Mesenchymal stem cell (in vitro differentiated cells and primary cell): ENCODE results near the gene KBTBD12. TPM values are rescaled to one million over a fixed set of nuclear protein-coding genes. Genes with fewer than 3 reads are reported as not detected.

Experiments used
- DNase-seq: peaks from one replicate; pipeline ENCODE4 v3.0.0-alpha.2; 2013
- H2AFZ ChIP-seq: one replicate; pipeline ENCODE4 v1.6.1; 2013; ENCODE audit warnings: low read depth, mild to moderate bottlenecking, control low read depth, inconsistent platforms, low read length, moderate library complexity
- H2AK5ac ChIP-seq: 2 replicates; pipeline ENCODE4 v1.6.1; 2013; ENCODE audit warnings: low read length, moderate library complexity, mild to moderate bottlenecking, inconsistent platforms; ENCODE audit not compliant: severe bottlenecking
- H2BK120ac ChIP-seq: one replicate; pipeline ENCODE4 v1.6.1; 2013; ENCODE audit warnings: low read depth, mild to moderate bottlenecking, inconsistent platforms, low read length, moderate library complexity
- H2BK12ac ChIP-seq, 2 experiments: one replicate each; pipeline ENCODE4 v1.6.1; 2013; ENCODE audit warnings: inconsistent platforms in 2 of 2, low read length in 2 of 2, mild to moderate bottlenecking in 2 of 2, moderate library complexity in 2 of 2, control low read depth in 1 of 2
- H2BK15ac ChIP-seq: one replicate; pipeline ENCODE4 v1.6.1; 2013; ENCODE audit warnings: mild to moderate bottlenecking, low read depth, inconsistent platforms; ENCODE audit not compliant: poor library complexity, severe bottlenecking
- H2BK5ac ChIP-seq: 2 replicates; pipeline ENCODE4 v1.6.1; 2013; ENCODE audit warnings: low read depth, mild to moderate bottlenecking, low read length, control low read depth, inconsistent platforms; ENCODE audit not compliant: poor library complexity, severe bottlenecking
- H3K14ac ChIP-seq, 2 experiments: one replicate each; pipeline ENCODE4 v1.6.1; 2013; ENCODE audit warnings: inconsistent platforms in 2 of 2, low read length in 2 of 2, control low read depth in 1 of 2, mild to moderate bottlenecking in 1 of 2, moderate library complexity in 1 of 2
- H3K18ac ChIP-seq, 2 experiments: one replicate each; pipeline ENCODE4 v1.6.1; 2013; ENCODE audit warnings: inconsistent platforms in 2 of 2, low read length in 2 of 2, control low read depth in 1 of 2, low read depth in 1 of 2, mild to moderate bottlenecking in 1 of 2
- H3K23ac ChIP-seq, 2 experiments: one replicate each; pipeline ENCODE4 v1.6.1; 2013; ENCODE audit warnings: inconsistent platforms in 2 of 2, low read length in 2 of 2, mild to moderate bottlenecking in 2 of 2, moderate library complexity in 2 of 2, control low read depth in 1 of 2
- H3K27ac ChIP-seq: 2 replicates; pipeline ENCODE4 v1.5.1; 2013; ENCODE audit warnings: mild to moderate bottlenecking, moderate library complexity, low read length, control low read depth, inconsistent platforms; ENCODE audit not compliant: poor library complexity, severe bottlenecking
- H3K27me3 ChIP-seq, 2 experiments: 2 replicates each; pipeline versions ENCODE4 v1.6.1 to v1.7.0; 2013; ENCODE audit warnings: low read length in 2 of 2, mild to moderate bottlenecking in 2 of 2, moderate library complexity in 2 of 2, control low read depth in 1 of 2, inconsistent platforms in 1 of 2; ENCODE audit not compliant: control insufficient read depth in 1 of 2, insufficient read depth in 1 of 2
- H3K36me3 ChIP-seq, 2 experiments: 2 replicates each; pipeline versions ENCODE4 v1.6.1 to v1.7.0; 2013; ENCODE audit warnings: low read length in 2 of 2, control low read depth in 1 of 2, inconsistent platforms in 1 of 2, low read depth in 1 of 2, mild to moderate bottlenecking in 1 of 2; ENCODE audit not compliant: insufficient read depth in 2 of 2, control insufficient read depth in 1 of 2
- H3K4ac ChIP-seq, 2 experiments: one replicate each; pipeline ENCODE4 v1.6.1; 2013; ENCODE audit warnings: inconsistent platforms in 2 of 2, low read length in 2 of 2, mild to moderate bottlenecking in 2 of 2, moderate library complexity in 2 of 2, control low read depth in 1 of 2, low read depth in 1 of 2
- H3K4me1 ChIP-seq: 2 replicates; pipeline ENCODE4 v1.6.1; 2013; ENCODE audit warnings: low read depth, low read length, control low read depth; ENCODE audit not compliant: control insufficient read depth, insufficient read depth
- H3K4me2 ChIP-seq: 2 replicates; pipeline ENCODE4 v1.6.1; 2013; ENCODE audit warnings: low read length, mild to moderate bottlenecking, inconsistent platforms; ENCODE audit not compliant: poor library complexity, severe bottlenecking
- H3K4me3 ChIP-seq, 2 experiments: 2 replicates each; pipeline versions ENCODE4 v1.5.1 to v1.7.0; 2013; ENCODE audit warnings: low read length in 2 of 2, mild to moderate bottlenecking in 2 of 2, control low read depth in 1 of 2, low read depth in 1 of 2; ENCODE audit not compliant: insufficient read depth in 1 of 2
- H3K79me1 ChIP-seq: replicated peaks from 2 replicates; pipeline ENCODE4 v1.6.1; 2013; ENCODE audit warnings: mild to moderate bottlenecking, control low read depth, low read length, inconsistent platforms; ENCODE audit not compliant: poor library complexity, severe bottlenecking
- H3K9ac ChIP-seq: 2 replicates; pipeline ENCODE4 v1.7.0; 2013; ENCODE audit warnings: mild to moderate bottlenecking, low read length, moderate library complexity
- H3K9me3 ChIP-seq: 2 replicates; pipeline ENCODE4 v1.7.0; 2013; ENCODE audit warnings: mild to moderate bottlenecking, low read length; ENCODE audit not compliant: control insufficient read depth
- H4K8ac ChIP-seq: one replicate; pipeline ENCODE4 v1.6.1; 2013; ENCODE audit warnings: inconsistent platforms, mild to moderate bottlenecking, low read length, moderate library complexity
- H4K91ac ChIP-seq: one replicate; pipeline ENCODE4 v1.6.1; 2013; ENCODE audit warnings: mild to moderate bottlenecking, low read length, inconsistent platforms
- WGBS: methylation state at CpG from one replicate; pipeline ENCODE4 v1.1.7; 2013; ENCODE audit warnings: mixed read lengths; 5-methylcytosine and 5-hydroxymethylcytosine counted together
- polyA plus RNA-seq, 2 experiments: library from polyadenylated mRNA; stranded (reverse); fragments of 200-250 nt; gene quantifications; one replicate each; pipeline ENCODE4 v1.2.3, GENCODE V29; 2013

Gene KBTBD12
- not detected for polyA plus RNA-seq (2013, experiment 1 of 2)
- not detected for polyA plus RNA-seq (2013, experiment 2 of 2)

GRCh38 chr3:127915115-127915936 lies at the start of gene KBTBD12:
TSS of gene KBTBD12 (plus strand) at chr3:127915232. CDS start at chr3:127923062, 7,830 bp downstream.
- peaks cover 49 to 55% of the 10 kb centered on the region in 2 experiments for H3K27me3 ChIP-seq
- no peak within 1 kb of the TSS for H3K18ac ChIP-seq
- peaks cover 4% of the 10 kb centered on the region for H3K4me1 ChIP-seq
- no peak within 1 kb of the TSS for H2AK5ac ChIP-seq
- no peak within 1 kb of the TSS for H2BK12ac ChIP-seq
- H3K27ac ChIP-seq = no peak within 1 kb of the TSS
- H2AFZ ChIP-seq = peak within 1 kb of the TSS; percentile 49
- H3K9me3 ChIP-seq = peaks cover 4% of the 10 kb centered on the region
- no peak for DNase-seq
- no peak within 1 kb of the TSS for H2BK5ac ChIP-seq
- no peaks in the 10 kb centered on the region for H3K79me1 ChIP-seq
- H4K8ac ChIP-seq = peak within 1 kb of the TSS; percentile 33
- no peak within 1 kb of the TSS for H2BK120ac ChIP-seq
- H2BK15ac ChIP-seq = no peak within 1 kb of the TSS
- 39% methylated on average over 69 of the region's 69 CpGs for WGBS
- H3K4me2 ChIP-seq = peak within 1 kb of the TSS; percentile 58
- no peak within 1 kb of the TSS for H3K23ac ChIP-seq
- no peaks in the 10 kb centered on the region for H3K36me3 ChIP-seq
- H3K9ac ChIP-seq = peak within 1 kb of the TSS; percentile 21
- no peak within 1 kb of the TSS for H3K14ac ChIP-seq
- no peak within 1 kb of the TSS for H4K91ac ChIP-seq
- H3K4ac ChIP-seq = no peak within 1 kb of the TSS
- H3K4me3 ChIP-seq = peak within 1 kb of the TSS; percentile 26 to 72

- 50% methylated on average over 2 of the region's 4 CpGs for WGBS
- DNase-seq = peak; percentile 66
- no peak overlapping the region for H2BK12ac ChIP-seq
These were observed 49.1 kb upstream of the KBTBD12 start for GRCh38 chr3:127865941-127866340.

GRCh38 chr3:127867412-127867811 lies 47.6 kb upstream of the KBTBD12 start:
- H3K23ac ChIP-seq = no peak overlapping the region
- H3K18ac ChIP-seq = no peak overlapping the region
- no peak overlapping the region for H3K27ac ChIP-seq
- peaks cover 0 to 23% of the 10 kb centered on the region in 2 experiments for H3K27me3 ChIP-seq
- no peak overlapping the region for H4K8ac ChIP-seq
- no peak overlapping the region for H3K4me2 ChIP-seq
- no peak overlapping the region for H2BK12ac ChIP-seq
- H3K4me1 ChIP-seq = peaks cover 2% of the 10 kb centered on the region
- H3K4me3 ChIP-seq = no peak overlapping the region
- no peak overlapping the region for H3K9ac ChIP-seq
- no peak overlapping the region for H2BK120ac ChIP-seq
- no peaks in the 10 kb centered on the region for H3K79me1 ChIP-seq
- no peak overlapping the region for H3K14ac ChIP-seq
- H2AFZ ChIP-seq = no peak overlapping the region
- no peak overlapping the region for H4K91ac ChIP-seq
- no peak overlapping the region for H3K4ac ChIP-seq
- no peak for DNase-seq
- H3K36me3 ChIP-seq = no peaks in the 10 kb centered on the region
- no peaks in the 10 kb centered on the region for H3K9me3 ChIP-seq
- no peak overlapping the region for H2AK5ac ChIP-seq
- 85% methylated on average over 2 of the region's 2 CpGs for WGBS
- H2BK5ac ChIP-seq = no peak overlapping the region
- H2BK15ac ChIP-seq = no peak overlapping the region

More at GRCh38 chr3:127865941-127866340, 49.1 kb upstream of the KBTBD12 start:
- Histone ChIP-seq H3K9me3 (no peaks in the 10 kb centered on the region), H3K4me3 (no peak overlapping the region), H2BK15ac (no peak overlapping the region), H3K14ac (peak overlapping the region in 1 of 2 experiments; percentile 9), H3K27ac (no peak overlapping the region), H2BK120ac (no peak overlapping the region), H2AK5ac (no peak overlapping the region), H3K18ac (no peak overlapping the region), H3K4me1 (peaks cover 2% of the 10 kb centered on the region), H3K36me3 (no peaks in the 10 kb centered on the region), H4K91ac (no peak overlapping the region), H2AFZ (no peak overlapping the region), H4K8ac (no peak overlapping the region), H3K9ac (no peak overlapping the region), H2BK5ac (no peak overlapping the region), H3K79me1 (no peaks in the 10 kb centered on the region), H3K23ac (no peak overlapping the region), H3K4me2 (no peak overlapping the region), H3K4ac (no peak overlapping the region), H3K27me3 (peaks cover 0 to 14% of the 10 kb centered on the region in 2 experiments)

GRCh38 chr3:127867986-127868385 lies 47.0 kb upstream of the KBTBD12 start:
- no peak overlapping the region for H3K14ac ChIP-seq
- H3K9ac ChIP-seq = no peak overlapping the region
- no peak overlapping the region for H2AK5ac ChIP-seq
- H2BK5ac ChIP-seq = no peak overlapping the region
- H3K18ac ChIP-seq = no peak overlapping the region
- H3K4me1 ChIP-seq = peaks cover 2% of the 10 kb centered on the region
- H3K27ac ChIP-seq = no peak overlapping the region
- H3K4me2 ChIP-seq = no peak overlapping the region
- H3K9me3 ChIP-seq = no peaks in the 10 kb centered on the region
- H2BK120ac ChIP-seq = no peak overlapping the region
- H3K79me1 ChIP-seq = no peaks in the 10 kb centered on the region
- H3K27me3 ChIP-seq = peaks cover 0 to 25% of the 10 kb centered on the region in 2 experiments
- no peak overlapping the region for H4K91ac ChIP-seq
- DNase-seq = no peak
- H3K4me3 ChIP-seq = no peak overlapping the region
- H3K23ac ChIP-seq = no peak overlapping the region
- no peak overlapping the region for H4K8ac ChIP-seq
- H2BK12ac ChIP-seq = no peak overlapping the region
- no peak overlapping the region for H2BK15ac ChIP-seq
- no peaks in the 10 kb centered on the region for H3K36me3 ChIP-seq
- no peak overlapping the region for H3K4ac ChIP-seq
- no peak overlapping the region for H2AFZ ChIP-seq
